Coronary artery (tissue), 2 donors: Measurements from ENCODE around the gene ANKS1B.
"Not testable (repeated sequence)": the region's sequence is repeated elsewhere in the genome, so short reads cannot be mapped to it uniquely, and the experiment has no call there.

Experiments used
- DNase-seq: peaks from one replicate; pipeline ENCODE4 v3.0.0-alpha.2; 2017; ENCODE audit warnings: low spot score
- H3K27ac ChIP-seq, 2 donors: fragments of 200-600 bp; sonication (generic); one replicate each; pipeline ENCODE4 v1.5.1; 2016 to 2019
- H3K4me3 ChIP-seq: fragments of 200-600 bp; sonication (generic); 2 replicates; pipeline ENCODE4 v1.5.1; 2016; ENCODE audit warnings: mild to moderate bottlenecking, moderate library complexity
- CTCF ChIP-seq: fragments of 200-600 bp; sonication (generic); IDR thresholded peaks from one replicate; pipeline ENCODE4 v1.5.1; 2019; ENCODE audit warnings: antibody characterized with exemption

The ANKS1B gene

GRCh38 chr12:99736760-99737269 lies 247.9 kb downstream of the ANKS1B start:
- Histone ChIP-seq H3K27ac (no peak overlapping the region), H3K4me3 (no peak overlapping the region)
- TF ChIP-seq CTCF = no peak
- DNase-seq = no peak

GRCh38 chr12:99732131-99732530 lies 252.6 kb downstream of the ANKS1B start:
- no peak for TF ChIP-seq CTCF
- Histone ChIP-seq H3K4me3 (no peak overlapping the region), H3K27ac (no peak overlapping the region)
- DNase-seq = no peak

GRCh38 chr12:99722690-99723486 lies 261.8 kb downstream of the ANKS1B start:
- DNase-seq = no peak
- no peak for TF ChIP-seq CTCF
- no peak overlapping the region for H3K27ac ChIP-seq
- H3K4me3 ChIP-seq = no peak overlapping the region

- no peak for TF ChIP-seq CTCF
- no peak overlapping the region for H3K4me3 ChIP-seq
- DNase-seq = no peak
- no peak overlapping the region for H3K27ac ChIP-seq
These were observed 262.9 kb downstream of the ANKS1B start for GRCh38 chr12:99721715-99722275.

- not testable (repeated sequence) for H3K27ac ChIP-seq, H3K4me3 ChIP-seq, DNase-seq
These were observed 264.7 kb downstream of the ANKS1B start for GRCh38 chr12:99720083-99720465.

- not testable (repeated sequence) for DNase-seq, H3K4me3 ChIP-seq, H3K27ac ChIP-seq
These were observed 265.2 kb downstream of the ANKS1B start for GRCh38 chr12:99719411-99720082.

- H3K27ac ChIP-seq, DNase-seq, H3K4me3 ChIP-seq: not testable (repeated sequence)
These were observed 268.8 kb downstream of the ANKS1B start for GRCh38 chr12:99715841-99716510.

- not testable (repeated sequence) for H3K4me3 ChIP-seq, H3K27ac ChIP-seq, DNase-seq
These were observed 269.8 kb downstream of the ANKS1B start for GRCh38 chr12:99714921-99715320.
